HCT116 (cell line): ENCODE data around the gene SF3A2. TPM values are rescaled to one million over a fixed set of nuclear protein-coding genes. Genes with fewer than 3 reads are reported as not detected.

Experiments used
- ATAC-seq: fragments of 200-7000 bp; cut with Tn5 transposase; 2 replicates; pipeline ENCODE4 v1.9.1; 2020; ENCODE audit warnings: mild to moderate bottlenecking, moderate library complexity
- BruUV-seq: library from RNA; stranded (reverse); fragments of 400-500 nt; replicated peaks from 2 replicates; lab custom pipeline; 2021; lab: Mats Ljungman, UMichigan
- CTCF ChIA-PET: fragments of 300-600 bp; sonication (Branson Sonifier 250); formaldehyde crosslinking; loops from one replicate; lab custom pipeline; 2021; ENCODE audit warnings: antibody characterized with exemption; lab: Charles Lee
- POLR2A ChIA-PET: fragments of 300-600, 350-600 bp; sonication (Branson Sonifier 250); formaldehyde crosslinking; loops from one replicate; lab custom pipeline; 2021; ENCODE audit warnings: antibody characterized with exemption; lab: Charles Lee
- RAD21 ChIA-PET, 2 experiments: fragments of 300-600 bp; sonication (Branson Sonifier 250); formaldehyde crosslinking; loops; one replicate each; lab custom pipeline; 2023; ENCODE audit warnings: low total read pairs in 2 of 2; ENCODE audit not compliant: uncharacterized antibody in 2 of 2, unreplicated experiment in 2 of 2, low non-redundant PET in 1 of 2; lab: Charles Lee
- DNase-seq: peaks from one replicate; pipeline ENCODE4 v3.0.0-alpha.2; 2010; ENCODE audit warnings: low read depth, low spot score
- H2AFZ ChIP-seq: fragments of 200-600 bp; shearing (Covaris generic), sonication (generic); 2 replicates; pipeline ENCODE4 v1.6.1; 2017; ENCODE audit warnings: low read depth, mixed run types, mixed read lengths, antibody characterized with exemption, low read length; ENCODE audit not compliant: poor library complexity, severe bottlenecking
- H3K27ac ChIP-seq: 2 replicates; pipeline ENCODE4 v1.5.1; 2012; ENCODE audit warnings: low read depth, low read length
- H3K27me3 ChIP-seq: fragments of 200-600 bp; sonication (generic); 2 replicates; pipeline ENCODE4 v1.6.1; 2016; ENCODE audit warnings: mixed run types, low read length, mixed read lengths; ENCODE audit not compliant: insufficient read depth
- H3K36me3 ChIP-seq, 2 experiments: fragments of 200-500 bp in 1 of 2; fragments of 200-600 bp in 1 of 2; sonication (Bioruptor generic) in 1 of 2; sonication (generic) in 1 of 2; 2 replicates each; pipeline versions ENCODE4 v1.5.1 to v1.6.1; 2014 to 2016; ENCODE audit warnings: low read length in 2 of 2, inconsistent platforms in 1 of 2, mixed read lengths in 1 of 2, mixed run types in 1 of 2; ENCODE audit not compliant: insufficient read depth in 2 of 2, control insufficient read depth in 1 of 2
- H3K4me1 ChIP-seq, 2 experiments: fragments of 200-600 bp in 1 of 2; sonication (generic) in 1 of 2; 2 replicates each; pipeline versions ENCODE4 v1.5.1 to v1.6.1; 2012 to 2017; ENCODE audit warnings: low read length in 2 of 2, inconsistent platforms in 1 of 2, mild to moderate bottlenecking in 1 of 2, mixed read lengths in 1 of 2, mixed run types in 1 of 2, moderate library complexity in 1 of 2; ENCODE audit not compliant: insufficient read depth in 2 of 2, control insufficient read depth in 1 of 2
- H3K4me2 ChIP-seq: fragments of 200-600 bp; sonication (generic); 2 replicates; pipeline ENCODE4 v1.6.1; 2017; ENCODE audit warnings: mixed run types, low read length, mixed read lengths
- H3K4me3 ChIP-seq, 2 experiments: fragments of 200-600 bp in 1 of 2; sonication (generic) in 1 of 2; replicated peaks in 1 of 2; 2 replicates each; pipeline ENCODE4 v1.5.1; 2011 to 2016; ENCODE audit warnings: low read length in 2 of 2, control low read depth in 1 of 2, low read depth in 1 of 2, mild to moderate bottlenecking in 1 of 2, mixed read lengths in 1 of 2, mixed run types in 1 of 2
- H3K79me2 ChIP-seq: fragments of 200-600 bp; sonication (generic); 2 replicates; pipeline ENCODE4 v1.6.1; 2017; ENCODE audit warnings: mild to moderate bottlenecking, mixed run types, low read length, moderate library complexity, mixed read lengths; ENCODE audit not compliant: insufficient read depth
- H3K9ac ChIP-seq: fragments of 200-600 bp; sonication (generic); 2 replicates; pipeline ENCODE4 v1.6.1; 2016; ENCODE audit warnings: low read length, mixed read lengths
- H3K9me2 ChIP-seq: fragments of 200-600 bp; sonication (generic), shearing (Covaris generic); 2 replicates; pipeline ENCODE4 v1.6.1; 2017; ENCODE audit warnings: mixed run types, mild to moderate bottlenecking, moderate library complexity; ENCODE audit not compliant: insufficient read depth
- H3K9me3 ChIP-seq, 2 experiments: fragments of 200-500 bp in 1 of 2; fragments of 200-600 bp in 1 of 2; sonication (Bioruptor generic) in 1 of 2; sonication (generic) in 1 of 2; 2 replicates each; pipeline ENCODE4 v1.6.1; 2014 to 2017; ENCODE audit warnings: low read length in 2 of 2, mixed read lengths in 2 of 2, inconsistent platforms in 1 of 2, low read depth in 1 of 2, mild to moderate bottlenecking in 1 of 2, mixed run types in 1 of 2, moderate library complexity in 1 of 2; ENCODE audit not compliant: control insufficient read depth in 1 of 2, insufficient read depth in 1 of 2
- H4K20me1 ChIP-seq: fragments of 200-600 bp; sonication (generic), shearing (Covaris generic); 2 replicates; pipeline ENCODE4 v1.6.1; 2017; ENCODE audit warnings: mixed run types, mild to moderate bottlenecking, moderate library complexity; ENCODE audit not compliant: insufficient read depth
- JUND ChIP-seq: IDR thresholded peaks from 2 replicates; pipeline ENCODE4 v1.6.1; 2012
- POLR2A ChIP-seq: IDR thresholded peaks from 2 replicates; pipeline ENCODE4 v1.7.0; 2011; ENCODE audit warnings: borderline replicate concordance; ENCODE audit not compliant: insufficient read depth, insufficient read length; ENCODE audit errors: extremely low read depth
- RAD21 ChIP-seq: IDR thresholded peaks from 2 replicates; pipeline ENCODE4 v1.6.1; 2012; ENCODE audit warnings: low read depth, mild to moderate bottlenecking
- SIN3A ChIP-seq: IDR thresholded peaks from 2 replicates; pipeline ENCODE4 v1.6.1; 2012; ENCODE audit warnings: low read depth
- intact Hi-C: fragments of 100-400 bp; cut with micrococcal nuclease; formaldehyde crosslinking; loops from 2 replicates; pipeline ENCODE4 v1.10.0; 2022
- total RNA-seq: library from RNA; stranded (reverse); gene quantifications from one replicate; pipeline ENCODE4 v1.2.1, GENCODE V29; 2021; ENCODE audit not compliant: unreplicated experiment
- TF ChIP-seq, protein P1 (sequence below), 3 experiments: fragments of 200-600 bp in 1 of 3; sonication (generic) in 1 of 3; IDR thresholded peaks in 2 of 3; conservative IDR thresholded peaks in 1 of 3; 2 replicates each; pipeline ENCODE4 v1.5.1; 2012 to 2017; ENCODE audit warnings: low read depth in 2 of 3, low read length in 2 of 3, antibody characterized with exemption in 1 of 3, borderline replicate concordance in 1 of 3, control low read depth in 1 of 3, mild to moderate bottlenecking in 1 of 3, mixed read lengths in 1 of 3, mixed run types in 1 of 3, moderate library complexity in 1 of 3; ENCODE audit not compliant: insufficient read depth in 1 of 3

The SF3A2 gene
- total RNA-seq, 1 experiment from 2014 or later, result 166 TPM

DNA sequence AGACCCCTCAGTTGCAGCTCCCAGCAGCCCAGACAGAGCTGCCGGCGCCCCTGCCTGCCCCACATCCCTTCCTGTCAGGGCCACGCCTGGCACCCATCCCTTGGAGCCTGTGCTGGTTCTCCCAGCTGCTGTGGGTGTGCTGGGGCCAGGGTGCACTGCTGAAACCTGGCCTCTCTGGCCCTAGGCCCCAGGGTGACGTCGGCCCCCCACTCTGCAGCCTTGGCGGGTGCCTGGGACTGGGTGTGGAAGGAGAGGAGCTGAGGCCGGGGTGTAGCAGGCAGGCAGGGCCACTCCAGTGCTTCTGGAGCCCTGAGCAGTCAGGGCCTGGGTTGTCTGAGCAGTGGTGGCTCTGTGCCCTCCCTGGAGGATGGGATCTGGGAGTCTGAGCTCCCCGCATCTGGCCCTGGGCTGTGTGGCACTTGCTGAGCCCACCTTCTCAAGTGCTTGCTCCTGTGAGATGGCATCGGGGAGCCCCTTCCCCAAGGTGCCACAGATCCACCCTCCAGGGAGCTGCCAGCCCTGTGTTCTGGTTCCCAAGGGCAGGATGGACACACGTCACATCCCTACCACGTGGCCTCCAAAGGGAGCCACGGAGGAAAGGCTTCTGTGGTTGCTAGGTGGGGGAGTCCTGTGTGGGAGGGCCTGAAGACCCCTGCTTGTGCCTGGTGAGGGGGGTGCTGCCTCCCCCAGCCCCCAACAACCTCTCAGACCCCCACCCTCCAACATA lies 5.7 kb upstream of the SF3A2 start:
- BruUV-seq, result no TSS peak
- H3K4me1 ChIP-seq, result peaks cover 3 to 15% of the 10 kb centered on the region in 2 experiments; a peak in 2 of 4 replicates
- H3K9me2 ChIP-seq, result no peaks in the 10 kb centered on the region
- H2AFZ ChIP-seq, result no peak overlapping the region
- H3K36me3 ChIP-seq, result peaks cover 5 to 24% of the 10 kb centered on the region in 2 experiments; a peak in 2 of 4 replicates
- peaks cover 32% of the 10 kb centered on the region for H3K79me2 ChIP-seq
- DNase-seq (no peak), ATAC-seq (peak; percentile 7; the same call in 1 of the 2 replicates)
- no peak overlapping the region for H3K4me3 ChIP-seq
- H3K27ac ChIP-seq, result peak overlapping the region; percentile 50; the same call in 1 of the 2 replicates
- H3K9me3 ChIP-seq, result no peaks in the 10 kb centered on the region
- CTCF ChIA-PET, result interaction anchor here (1.1 kb wide), 1 partner anchor 406 kb away, joined by 3 read pairs; no protein-coding TSS in a partner anchor
- H3K27me3 ChIP-seq, result no peaks in the 10 kb centered on the region
- no peak for TF ChIP-seq SIN3A
- TF ChIP-seq, protein P1, sequence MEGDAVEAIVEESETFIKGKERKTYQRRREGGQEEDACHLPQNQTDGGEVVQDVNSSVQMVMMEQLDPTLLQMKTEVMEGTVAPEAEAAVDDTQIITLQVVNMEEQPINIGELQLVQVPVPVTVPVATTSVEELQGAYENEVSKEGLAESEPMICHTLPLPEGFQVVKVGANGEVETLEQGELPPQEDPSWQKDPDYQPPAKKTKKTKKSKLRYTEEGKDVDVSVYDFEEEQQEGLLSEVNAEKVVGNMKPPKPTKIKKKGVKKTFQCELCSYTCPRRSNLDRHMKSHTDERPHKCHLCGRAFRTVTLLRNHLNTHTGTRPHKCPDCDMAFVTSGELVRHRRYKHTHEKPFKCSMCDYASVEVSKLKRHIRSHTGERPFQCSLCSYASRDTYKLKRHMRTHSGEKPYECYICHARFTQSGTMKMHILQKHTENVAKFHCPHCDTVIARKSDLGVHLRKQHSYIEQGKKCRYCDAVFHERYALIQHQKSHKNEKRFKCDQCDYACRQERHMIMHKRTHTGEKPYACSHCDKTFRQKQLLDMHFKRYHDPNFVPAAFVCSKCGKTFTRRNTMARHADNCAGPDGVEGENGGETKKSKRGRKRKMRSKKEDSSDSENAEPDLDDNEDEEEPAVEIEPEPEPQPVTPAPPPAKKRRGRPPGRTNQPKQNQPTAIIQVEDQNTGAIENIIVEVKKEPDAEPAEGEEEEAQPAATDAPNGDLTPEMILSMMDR (IDR thresholded peaks at IDR 0.05 in 2 of 3, conservative IDR thresholded peaks at IDR 0.05 in 1 of 3; ENCODE audit: borderline replicate concordance in 1 of 3, insufficient read depth in 1 of 3, low read depth in 2 of 3, low read length in 2 of 3), result no peak
- TF ChIP-seq RAD21, result no peak
- TF ChIP-seq POLR2A, result peak; percentile 18
- intact Hi-C loops, result no loop called here
- RAD21 ChIA-PET, result no interaction called here
- POLR2A ChIA-PET, result no interaction called here
- no peaks in the 10 kb centered on the region; the same call in 1 of the 2 replicates for H4K20me1 ChIP-seq
- H3K9ac ChIP-seq, result no peak overlapping the region
- H3K4me2 ChIP-seq, result no peak overlapping the region

DNA sequence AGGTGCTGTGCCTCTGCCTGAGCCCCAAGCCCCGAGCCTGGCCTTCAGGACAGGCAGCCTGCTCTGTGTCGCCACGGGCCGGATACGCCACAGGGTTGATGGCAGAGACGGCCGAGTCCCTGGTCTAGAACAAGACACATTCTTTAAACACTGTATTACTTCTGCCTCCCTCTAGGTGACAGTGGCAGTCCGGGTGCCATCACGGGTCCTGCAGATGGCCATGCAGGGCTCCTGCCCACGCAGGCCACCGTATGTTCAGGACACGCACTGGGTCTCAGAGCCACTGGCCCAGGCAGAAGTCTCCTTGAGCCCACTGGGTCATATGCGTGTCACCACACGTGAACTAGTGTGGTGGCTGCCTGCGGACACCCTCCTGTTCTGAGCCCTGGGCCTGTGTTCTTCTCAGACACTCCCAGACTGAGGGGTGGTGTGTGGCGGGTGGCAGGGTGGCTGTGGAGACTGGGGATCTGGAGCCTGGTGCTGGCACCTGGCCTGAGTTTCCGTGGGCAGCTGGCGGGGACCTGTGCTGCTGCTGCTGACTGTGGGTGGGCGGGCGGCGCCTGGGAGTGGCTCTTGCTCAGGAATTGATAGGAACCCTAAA lies 4.9 kb upstream of the SF3A2 start:
- no peaks in the 10 kb centered on the region for H3K9me2 ChIP-seq
- BruUV-seq, result no TSS peak
- H3K27me3 ChIP-seq, result no peaks in the 10 kb centered on the region
- ATAC-seq (peak; percentile 41), DNase-seq (no peak)
- H3K4me1 ChIP-seq, result peaks cover 3 to 17% of the 10 kb centered on the region in 2 experiments; a peak in 2 of 4 replicates
- H3K9ac ChIP-seq, result no peak overlapping the region
- no peaks in the 10 kb centered on the region for H3K9me3 ChIP-seq
- no peaks in the 10 kb centered on the region; the same call in 1 of the 2 replicates for H4K20me1 ChIP-seq
- no peak overlapping the region for H2AFZ ChIP-seq
- H3K4me2 ChIP-seq, result no peak overlapping the region
- H3K27ac ChIP-seq, result peak overlapping the region; percentile 42; the same call in 1 of the 2 replicates
- ChIA-PET CTCF (interaction anchor here (1.1 kb wide), 1 partner anchor 405 kb away, joined by 3 read pairs; no protein-coding TSS in a partner anchor), POLR2A (no interaction called here), RAD21 (no interaction called here)
- intact Hi-C loops, result no loop called here
- H3K4me3 ChIP-seq, result no peak overlapping the region
- H3K36me3 ChIP-seq, result peaks cover 5 to 20% of the 10 kb centered on the region in 2 experiments; a peak in 2 of 4 replicates
- peaks cover 35% of the 10 kb centered on the region for H3K79me2 ChIP-seq
- TF ChIP-seq RAD21 (0 out of 2 replicates have a peak, but pooled peaks have one; percentile 11), POLR2A (peak; percentile 7), JUND (no peak)
- TF ChIP-seq, protein P1 (IDR thresholded peaks at IDR 0.05 in 2 of 3, conservative IDR thresholded peaks at IDR 0.05 in 1 of 3; ENCODE audit: borderline replicate concordance in 1 of 3, insufficient read depth in 1 of 3, low read depth in 2 of 3, low read length in 2 of 3), result peak in 2 of 3 experiments; percentile 20 to 25; a peak in 3 of 6 replicates
